ENCODE data around the gene PGC. TPM values are rescaled to one million over a fixed set of nuclear protein-coding genes. Genes with fewer than 3 reads are reported as not detected.

The PGC gene
- total RNA-seq, 6 donors from 2014 or later = 241 to 4,380 (median 659) TPM

DNA sequence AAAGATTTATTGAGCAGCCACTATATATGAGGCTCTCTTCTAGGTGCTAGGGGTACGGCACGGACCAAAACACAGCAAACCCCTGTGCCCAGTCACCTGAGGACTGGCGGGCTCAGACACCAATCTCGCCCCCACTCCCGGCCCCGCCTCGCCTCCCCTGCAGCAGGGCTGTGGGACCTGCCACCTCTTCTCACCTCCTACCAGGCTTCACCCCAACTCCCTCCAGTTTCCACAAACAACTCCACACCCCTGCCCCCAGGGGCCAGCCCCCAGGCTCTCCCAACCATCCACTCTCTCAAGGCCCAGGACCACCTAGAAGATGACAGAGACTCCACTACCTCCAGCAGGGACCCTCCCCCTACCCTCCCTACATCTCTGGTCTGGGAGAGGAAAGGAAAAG, 18.2 kb downstream of the PGC start:
- DNase-seq (no peak), ATAC-seq (ENCODE audit: low FRiP score in 2 of 2) (no peak)
- H3K4me3 ChIP-seq = no peak overlapping the region
- WGBS, 2 donors = 99 to 100% methylated on average over 4 to 7 of the region's 7 CpGs
- TF ChIP-seq POLR2A (IDR thresholded peaks at IDR 0.05) (no peak), EP300 (IDR thresholded peaks at IDR 0.05) (no peak), POLR2AphosphoS5 (IDR thresholded peaks at IDR 0.05) (no peak)
- TF ChIP-seq, protein P1, sequence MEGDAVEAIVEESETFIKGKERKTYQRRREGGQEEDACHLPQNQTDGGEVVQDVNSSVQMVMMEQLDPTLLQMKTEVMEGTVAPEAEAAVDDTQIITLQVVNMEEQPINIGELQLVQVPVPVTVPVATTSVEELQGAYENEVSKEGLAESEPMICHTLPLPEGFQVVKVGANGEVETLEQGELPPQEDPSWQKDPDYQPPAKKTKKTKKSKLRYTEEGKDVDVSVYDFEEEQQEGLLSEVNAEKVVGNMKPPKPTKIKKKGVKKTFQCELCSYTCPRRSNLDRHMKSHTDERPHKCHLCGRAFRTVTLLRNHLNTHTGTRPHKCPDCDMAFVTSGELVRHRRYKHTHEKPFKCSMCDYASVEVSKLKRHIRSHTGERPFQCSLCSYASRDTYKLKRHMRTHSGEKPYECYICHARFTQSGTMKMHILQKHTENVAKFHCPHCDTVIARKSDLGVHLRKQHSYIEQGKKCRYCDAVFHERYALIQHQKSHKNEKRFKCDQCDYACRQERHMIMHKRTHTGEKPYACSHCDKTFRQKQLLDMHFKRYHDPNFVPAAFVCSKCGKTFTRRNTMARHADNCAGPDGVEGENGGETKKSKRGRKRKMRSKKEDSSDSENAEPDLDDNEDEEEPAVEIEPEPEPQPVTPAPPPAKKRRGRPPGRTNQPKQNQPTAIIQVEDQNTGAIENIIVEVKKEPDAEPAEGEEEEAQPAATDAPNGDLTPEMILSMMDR (IDR thresholded peaks at IDR 0.05) = no peak
- peak overlapping the region in 1 of 4 donors; percentile 20 for H3K27ac ChIP-seq
- H3K27me3 ChIP-seq = no peaks in the 10 kb centered on the region
- peaks cover 50 to 84% (median 70%) of the 10 kb centered on the region in 4 donors for H3K4me1 ChIP-seq
- no peaks in the 10 kb centered on the region for H3K9me3 ChIP-seq
- peaks cover 0 to 2% (median 0%) of the 10 kb centered on the region in 4 donors for H3K36me3 ChIP-seq

DNA sequence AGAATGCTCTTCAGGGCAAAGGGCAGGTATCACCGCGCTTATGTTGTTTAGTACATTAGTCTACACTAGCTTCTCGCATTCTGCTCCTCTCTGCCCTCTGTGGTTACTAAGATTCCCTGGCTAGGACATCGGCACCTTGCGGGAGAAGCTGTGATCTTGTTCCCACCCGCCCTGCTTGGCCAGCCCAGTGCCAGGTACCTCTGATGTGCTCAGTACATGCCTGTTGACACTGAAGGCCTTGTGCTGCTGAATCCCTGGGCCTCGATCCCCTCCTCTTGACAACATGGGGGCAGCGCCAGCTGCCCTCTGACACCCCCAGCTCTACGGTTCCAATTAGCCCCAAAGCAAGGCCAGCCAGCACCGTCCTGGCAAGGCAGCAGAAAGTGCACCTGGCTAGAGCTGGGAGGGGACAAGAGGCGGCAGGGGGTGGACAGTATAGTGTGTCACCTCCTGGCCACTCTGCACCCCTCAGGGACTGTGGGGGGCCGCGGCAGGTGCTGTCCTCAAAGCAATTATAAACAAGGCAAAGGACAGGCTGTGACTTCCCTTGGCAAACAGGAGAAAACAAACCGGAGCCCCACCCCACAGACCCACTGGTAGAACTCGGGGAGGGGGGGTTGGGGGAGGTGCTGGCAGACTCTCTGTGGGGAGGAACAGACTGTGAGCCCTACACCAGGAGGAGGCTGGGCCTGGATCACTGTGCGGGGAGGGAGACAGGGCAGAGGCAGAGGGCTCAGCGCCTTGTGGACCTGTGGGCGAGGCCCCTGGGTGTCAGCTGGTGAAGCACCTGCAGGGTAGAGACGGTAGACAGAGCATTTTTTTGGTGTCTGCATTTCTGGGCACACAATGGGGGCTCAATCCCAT, 18.9 kb downstream of the PGC start:
- H3K27me3 ChIP-seq = no peaks in the 10 kb centered on the region
- H3K36me3 ChIP-seq = peaks cover 0 to 2% (median 0%) of the 10 kb centered on the region in 4 donors
- H3K27ac ChIP-seq = peak overlapping the region in 2 of 4 donors; percentile 54 to 71
- DNase-seq (no peak), ATAC-seq (ENCODE audit: low FRiP score in 2 of 2) (no peak)
- H3K4me3 ChIP-seq = no peak overlapping the region
- H3K9me3 ChIP-seq = no peaks in the 10 kb centered on the region
- 79 to 80% methylated on average over 13 to 19 of the region's 19 CpGs for WGBS, 2 donors
- TF ChIP-seq, protein P1 (IDR thresholded peaks at IDR 0.05) = no peak
- no peak for TF ChIP-seq EP300 (IDR thresholded peaks at IDR 0.05)
- no peak for TF ChIP-seq POLR2AphosphoS5 (IDR thresholded peaks at IDR 0.05)
- TF ChIP-seq POLR2A (IDR thresholded peaks at IDR 0.05) = no peak
- peaks cover 51 to 84% (median 71%) of the 10 kb centered on the region in 4 donors for H3K4me1 ChIP-seq

DNA sequence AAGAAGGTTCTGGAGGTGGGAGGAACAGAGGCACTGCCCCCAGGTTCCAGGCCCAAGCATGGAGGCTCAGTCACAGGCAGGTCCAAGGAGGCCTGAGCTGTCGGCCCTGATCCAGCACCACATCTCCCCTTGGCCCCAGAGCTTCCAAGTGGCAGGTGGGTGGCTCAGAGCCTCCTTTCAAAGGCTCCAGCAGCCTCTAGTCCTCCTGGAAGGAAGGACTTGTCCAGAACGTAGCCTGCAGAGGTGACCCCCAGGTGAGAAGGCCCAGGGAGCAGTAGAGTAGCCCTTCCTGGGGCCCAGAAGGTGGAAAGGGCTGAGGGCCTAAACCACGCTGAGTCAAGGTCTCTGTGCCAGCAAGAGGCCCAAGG, 19.5 kb downstream of the PGC start:
- DNase-seq = no peak
- WGBS, 2 donors = 93 to 96% methylated on average over 3 of the region's 3 CpGs
- no peak for ATAC-seq (ENCODE audit: low FRiP score in 2 of 2)
- Histone ChIP-seq H3K9me3 (no peaks in the 10 kb centered on the region), H3K27me3 (no peaks in the 10 kb centered on the region), H3K27ac (peak overlapping the region in 2 of 4 donors; percentile 54 to 71), H3K4me3 (no peak overlapping the region), H3K36me3 (peaks cover 0 to 2% (median 0%) of the 10 kb centered on the region in 4 donors), H3K4me1 (peaks cover 50 to 84% (median 70%) of the 10 kb centered on the region in 4 donors)
- TF ChIP-seq, protein P1 (IDR thresholded peaks at IDR 0.05) = no peak
- TF ChIP-seq POLR2AphosphoS5 (IDR thresholded peaks at IDR 0.05) = no peak
- TF ChIP-seq POLR2A (IDR thresholded peaks at IDR 0.05) = no peak
- TF ChIP-seq EP300 (IDR thresholded peaks at IDR 0.05) = no peak

DNA sequence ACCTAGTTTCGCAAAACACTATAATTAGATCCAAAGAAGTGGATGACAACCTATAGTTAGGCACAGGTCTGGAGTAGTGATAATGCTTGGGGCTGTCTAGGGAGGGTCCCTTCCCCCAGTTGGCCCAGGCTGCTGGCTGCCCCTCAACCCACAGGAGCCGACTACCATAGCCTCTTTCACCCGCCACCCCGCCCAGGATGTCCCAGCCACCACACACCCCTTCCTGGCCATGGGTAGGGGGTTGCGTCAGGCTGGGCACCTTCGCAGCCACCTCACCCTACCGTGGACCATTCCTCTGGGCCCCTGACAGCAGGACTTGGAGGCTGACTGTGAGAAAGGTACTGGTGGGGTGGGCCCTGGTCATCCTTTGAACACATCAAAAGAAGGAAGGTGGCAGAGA, 20.3 kb downstream of the PGC start:
- peak overlapping the region in 2 of 4 donors; percentile 50 to 71 for H3K27ac ChIP-seq
- no peaks in the 10 kb centered on the region for H3K27me3 ChIP-seq
- DNase-seq (no peak), ATAC-seq (ENCODE audit: low FRiP score in 2 of 2) (no peak)
- peaks cover 0 to 2% (median 0%) of the 10 kb centered on the region in 4 donors for H3K36me3 ChIP-seq
- 68 to 69% methylated on average over 6 to 7 of the region's 7 CpGs for WGBS, 2 donors
- TF ChIP-seq EP300 (IDR thresholded peaks at IDR 0.05) (no peak), POLR2AphosphoS5 (IDR thresholded peaks at IDR 0.05) (no peak), POLR2A (IDR thresholded peaks at IDR 0.05) (no peak)
- TF ChIP-seq, protein P1 (IDR thresholded peaks at IDR 0.05) = no peak
- no peak overlapping the region for H3K4me3 ChIP-seq
- peaks cover 47 to 87% (median 69%) of the 10 kb centered on the region in 4 donors for H3K4me1 ChIP-seq
- no peaks in the 10 kb centered on the region for H3K9me3 ChIP-seq
